NCI-H774 (cell line): Measurements from ENCODE around the gene SPATA25.
"Not testable (repeated sequence)": the region's sequence is repeated elsewhere in the genome, so short reads cannot be mapped to it uniquely, and the experiment has no call there.

Source experiments
- DNase-seq: peaks from one replicate; lab custom pipeline; 2025; lab: John Stamatoyannopoulos, UW

SPATA25 gene, protein sequence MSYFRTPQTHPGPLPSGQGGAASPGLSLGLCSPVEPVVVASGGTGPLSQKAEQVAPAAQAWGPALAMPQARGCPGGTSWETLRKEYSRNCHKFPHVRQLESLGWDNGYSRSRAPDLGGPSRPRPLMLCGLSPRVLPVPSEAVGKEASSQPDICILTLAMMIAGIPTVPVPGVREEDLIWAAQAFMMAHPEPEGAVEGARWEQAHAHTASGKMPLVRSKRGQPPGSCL

DNA sequence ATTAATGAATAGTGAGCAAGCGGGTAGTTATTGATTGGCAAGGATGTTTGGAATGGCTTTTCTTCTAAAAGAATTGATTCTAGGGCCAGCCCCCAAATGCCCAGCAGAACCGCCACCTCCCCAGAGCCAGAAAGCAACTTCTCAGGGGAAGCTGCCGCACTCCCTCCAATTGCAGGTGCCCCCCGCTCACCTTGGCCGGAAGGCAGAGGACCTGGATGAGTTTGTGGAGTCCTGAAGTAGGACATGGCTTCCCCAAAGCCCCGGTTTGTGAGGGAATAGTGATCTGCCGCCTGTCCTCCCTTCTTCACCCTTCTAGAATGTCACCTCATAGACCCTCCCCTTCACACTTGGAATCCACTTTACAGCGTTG, at the start of gene SPATA25:
TSS of gene SPATA25 (minus strand) at position 277 of the 370 bp plus-strand sequence. CDS start at position 245, 32 bp downstream.
- no peak for DNase-seq

DNA sequence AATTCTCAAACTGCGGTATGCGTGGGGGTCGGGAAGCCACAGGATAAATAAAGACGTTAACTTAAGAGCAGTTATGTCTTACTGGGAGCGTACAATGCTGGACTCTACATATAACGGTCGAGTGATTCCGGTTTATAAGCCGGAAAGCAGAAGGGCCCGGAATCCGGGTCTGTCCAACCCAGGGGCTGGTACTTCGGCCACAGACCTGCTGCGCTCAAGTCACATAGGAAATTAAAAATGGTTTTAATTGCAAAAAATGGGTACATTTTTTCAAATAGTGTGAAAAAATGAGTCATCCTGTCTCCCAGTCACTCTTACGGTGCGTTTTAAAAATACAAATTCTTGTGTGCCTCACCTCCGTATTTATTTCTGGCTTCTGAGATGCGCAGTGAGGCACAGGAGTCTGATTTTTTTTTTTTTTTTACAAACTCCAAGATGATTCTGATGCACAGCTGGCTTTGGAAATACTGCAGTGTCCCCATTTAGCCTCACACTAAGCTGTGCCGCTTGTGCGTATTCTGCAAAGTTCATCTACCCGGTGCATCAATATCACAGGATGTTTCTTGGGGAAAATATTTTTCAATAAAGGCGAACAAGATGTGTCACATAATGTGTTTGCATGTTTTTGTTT, 48.1 kb upstream of the SPATA25 start:
- DNase-seq, result no peak

DNA sequence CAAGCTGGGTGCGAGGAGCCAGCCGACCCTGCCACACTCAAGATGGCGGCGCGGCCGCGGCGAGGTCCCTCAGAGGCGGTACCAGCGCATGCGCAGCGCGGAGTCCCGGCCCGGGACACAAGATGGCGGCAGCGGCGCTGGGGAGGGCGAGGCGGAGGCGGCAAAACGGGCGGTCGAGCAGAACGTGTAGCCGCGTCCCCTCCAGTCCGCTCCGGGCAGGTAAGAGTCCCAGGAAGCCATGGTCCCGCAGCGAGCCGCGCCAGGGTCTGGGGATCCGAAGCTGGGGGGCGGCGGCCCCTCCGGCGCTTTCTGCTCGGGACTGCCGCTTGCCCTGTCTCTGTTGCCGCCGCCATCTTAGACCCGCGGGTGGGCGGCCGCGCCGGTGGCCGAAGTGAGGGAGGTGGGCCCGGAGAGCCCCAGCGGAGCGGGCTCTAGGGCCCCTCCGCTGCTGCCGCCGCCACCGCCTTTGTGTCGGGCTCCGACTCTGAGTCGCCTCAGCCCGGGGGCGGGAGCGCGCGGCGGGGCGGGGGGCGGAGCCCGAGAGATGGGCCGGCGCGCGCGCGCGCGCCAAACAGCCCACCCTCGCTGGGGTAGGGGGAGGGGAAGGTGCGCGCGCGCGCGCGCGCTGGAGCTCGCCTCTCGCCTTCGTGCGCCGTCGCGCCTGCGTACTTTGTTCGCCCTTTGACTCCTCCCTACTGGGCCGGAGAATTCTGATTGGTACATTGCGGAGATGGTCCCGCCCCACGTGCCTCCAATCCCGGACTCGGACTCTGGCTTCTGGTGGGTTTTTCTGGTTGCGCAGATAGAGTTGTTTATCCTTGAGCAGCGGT, 47.4 kb upstream of the SPATA25 start, which contains the start of gene PCIF1:
TSS of gene PCIF1 (plus strand) at position 98 of the 830 bp plus-strand sequence. CDS start 4,317 bp downstream, outside the sequence.
- peak; percentile 96 for DNase-seq

DNA sequence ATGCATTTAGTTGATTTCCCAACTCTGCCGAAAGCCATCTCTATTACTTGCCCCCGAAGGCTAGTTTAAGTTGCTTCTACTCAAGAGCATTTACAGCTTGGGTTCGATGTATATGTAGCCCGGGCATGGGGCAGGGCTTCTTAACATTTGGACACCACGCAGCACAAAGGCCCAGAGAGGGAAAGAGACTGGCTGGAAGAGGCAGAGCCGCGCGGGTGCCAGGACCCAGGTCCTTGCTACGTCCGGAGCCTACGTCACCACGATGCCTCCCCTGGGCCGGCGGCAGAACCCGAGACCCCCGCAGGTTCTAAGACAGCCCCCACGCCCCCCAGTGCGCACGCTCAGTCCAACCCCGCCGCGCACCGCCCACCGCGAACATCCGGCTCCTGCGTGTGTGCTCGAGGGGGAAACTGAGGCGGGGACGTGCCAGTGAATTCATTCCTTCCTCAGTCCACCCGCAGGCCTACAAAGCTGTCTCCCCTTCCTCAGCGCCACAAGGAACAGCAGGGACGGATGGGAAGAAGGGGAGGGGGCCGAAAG, 46.7 kb upstream of the SPATA25 start:
- DNase-seq, result peak; percentile 56

DNA sequence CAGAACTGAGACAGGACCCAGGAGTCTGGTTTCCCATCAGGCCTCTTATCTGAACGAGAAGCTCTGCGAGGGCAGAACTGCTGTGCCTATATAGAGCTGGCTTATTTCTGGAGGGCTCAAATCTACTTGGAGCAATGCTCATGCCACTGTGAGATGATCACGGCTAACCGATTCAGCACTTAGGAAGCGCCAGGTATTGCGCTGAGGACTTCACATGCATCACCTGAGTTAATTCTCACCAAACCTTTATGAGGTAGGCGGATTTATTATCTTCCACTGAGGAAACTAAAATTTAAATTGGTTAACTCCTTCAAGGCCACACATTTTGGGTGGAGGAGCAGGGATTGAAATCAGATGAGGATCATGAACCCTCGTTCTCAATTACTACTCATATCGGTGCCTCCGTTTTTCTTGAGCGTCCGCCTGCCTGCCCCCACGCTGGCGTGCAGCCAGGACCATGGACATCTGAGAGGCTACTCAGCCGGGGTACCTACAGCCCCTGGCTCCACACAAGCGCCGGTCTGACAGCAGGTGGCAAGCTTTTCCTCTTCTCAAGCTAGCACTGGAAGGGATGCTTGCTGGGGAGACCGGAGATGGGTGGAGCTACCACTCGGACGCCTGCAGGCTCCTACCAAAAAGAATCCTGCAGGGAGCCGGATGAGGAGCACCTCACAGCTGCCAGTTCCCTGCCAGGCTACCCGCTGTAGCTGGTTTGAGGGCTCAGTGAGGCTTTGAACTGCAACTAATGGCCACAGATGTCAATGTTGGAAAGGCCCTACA, 46.0 kb upstream of the SPATA25 start:
- peak; percentile 59 for DNase-seq

DNA sequence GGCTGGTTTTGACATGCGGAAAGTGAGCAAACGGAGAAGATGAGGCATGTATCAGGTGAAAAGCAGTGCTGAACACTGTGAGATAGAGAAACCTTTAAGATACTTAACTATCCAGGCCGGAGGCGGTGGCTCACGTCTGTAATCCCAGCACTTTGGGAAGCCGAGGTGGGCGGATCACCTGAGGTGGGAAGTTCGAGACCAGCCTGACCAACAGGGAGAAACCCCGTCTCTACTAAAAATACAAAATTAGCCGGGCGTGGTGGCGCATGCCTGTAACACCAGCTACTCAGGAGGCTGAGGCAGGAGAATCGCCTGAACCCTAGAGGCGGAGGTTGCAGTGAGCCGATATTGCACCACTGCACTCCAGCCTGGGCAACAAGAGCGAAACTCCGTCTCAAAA, 44.3 kb upstream of the SPATA25 start:
- not testable (repeated sequence) for DNase-seq

DNA sequence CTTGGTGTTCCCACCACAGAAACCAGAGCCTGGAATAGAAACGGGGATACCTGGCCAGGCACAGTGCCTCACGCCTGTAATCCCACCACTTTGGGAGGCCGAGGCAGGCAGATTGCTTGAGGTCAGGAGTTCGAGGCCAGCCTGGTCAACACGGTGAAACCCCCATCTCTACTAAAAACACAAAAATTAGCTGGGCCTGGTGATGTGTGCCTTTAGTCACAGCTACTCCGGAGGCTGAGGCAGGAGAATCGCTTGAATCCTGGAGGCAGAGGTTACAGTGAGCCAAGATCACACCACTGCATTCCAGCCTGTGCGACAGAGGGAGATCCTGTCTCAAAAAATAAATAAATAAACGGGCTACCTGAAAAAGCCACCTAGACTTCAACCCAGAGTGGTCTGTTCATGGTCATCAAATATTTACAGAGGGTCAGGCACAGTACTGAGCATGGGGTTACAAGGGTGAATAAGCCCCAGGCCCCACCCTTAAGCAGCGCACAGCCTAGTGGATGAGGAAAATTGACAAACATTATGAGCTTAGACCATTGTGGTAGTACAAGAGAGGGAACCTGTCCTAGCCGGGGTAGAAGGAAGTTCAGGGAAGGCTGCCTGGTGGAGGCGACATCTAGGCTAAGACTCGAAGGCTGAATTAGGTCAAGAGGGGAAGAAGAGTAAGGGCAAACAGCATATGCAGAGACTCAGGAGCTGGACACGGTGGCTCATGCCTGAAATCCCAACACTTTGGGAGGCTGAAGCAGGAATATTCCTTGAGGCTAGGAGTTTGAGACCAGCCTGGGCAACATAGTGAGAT, 39.9 kb upstream of the SPATA25 start:
- no peak for DNase-seq

DNA sequence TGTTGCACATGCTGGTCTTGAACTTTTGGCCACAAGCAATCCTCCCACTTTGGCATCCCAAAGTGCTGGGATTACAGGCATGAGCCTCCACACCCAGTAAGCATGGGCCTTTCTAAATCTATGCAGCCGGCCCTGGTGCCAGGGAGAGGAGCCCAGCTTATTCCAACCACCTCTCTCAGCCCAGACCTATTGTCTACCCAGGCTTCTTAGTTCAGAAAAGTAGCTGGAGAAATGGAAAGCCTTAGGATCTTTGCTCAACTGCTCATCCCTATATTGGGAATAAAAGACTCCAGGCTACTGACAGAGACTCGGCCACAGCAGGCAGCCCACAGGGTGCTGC, 39.3 kb upstream of the SPATA25 start:
- no peak for DNase-seq

DNA sequence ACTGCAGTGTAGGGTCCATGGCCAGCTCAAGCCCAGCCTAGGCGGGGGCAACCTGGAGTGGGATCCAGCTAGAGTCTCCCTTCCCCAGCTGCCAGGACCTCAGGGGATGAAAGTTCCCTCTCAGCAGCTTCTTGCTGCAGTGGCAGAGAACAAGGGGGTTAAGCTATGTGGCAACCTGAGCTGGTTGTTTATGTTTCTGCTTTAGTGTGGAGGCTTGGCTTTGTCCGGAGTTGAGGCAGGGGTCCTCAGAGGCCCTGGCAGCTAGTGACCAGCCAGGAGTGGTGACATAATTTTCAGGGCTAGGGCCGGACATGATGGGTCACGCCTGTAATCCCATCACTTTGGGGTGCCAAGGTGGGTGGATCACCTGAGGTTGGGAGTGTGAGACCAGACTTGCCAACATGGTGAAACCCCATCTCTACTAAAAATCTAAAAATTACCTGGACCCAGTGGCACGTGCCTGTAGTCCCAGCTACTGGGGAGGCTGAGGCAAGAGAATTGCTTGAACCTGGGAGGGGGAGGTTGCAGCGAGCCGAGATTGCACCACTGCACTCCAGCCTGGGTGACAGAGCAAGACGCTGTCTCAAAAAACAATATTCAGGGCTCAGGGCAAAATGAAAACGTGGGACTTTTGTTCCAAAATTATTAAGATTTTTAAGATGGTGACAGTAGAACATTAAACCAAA, 38.5 kb upstream of the SPATA25 start:
- DNase-seq, result no peak

DNA sequence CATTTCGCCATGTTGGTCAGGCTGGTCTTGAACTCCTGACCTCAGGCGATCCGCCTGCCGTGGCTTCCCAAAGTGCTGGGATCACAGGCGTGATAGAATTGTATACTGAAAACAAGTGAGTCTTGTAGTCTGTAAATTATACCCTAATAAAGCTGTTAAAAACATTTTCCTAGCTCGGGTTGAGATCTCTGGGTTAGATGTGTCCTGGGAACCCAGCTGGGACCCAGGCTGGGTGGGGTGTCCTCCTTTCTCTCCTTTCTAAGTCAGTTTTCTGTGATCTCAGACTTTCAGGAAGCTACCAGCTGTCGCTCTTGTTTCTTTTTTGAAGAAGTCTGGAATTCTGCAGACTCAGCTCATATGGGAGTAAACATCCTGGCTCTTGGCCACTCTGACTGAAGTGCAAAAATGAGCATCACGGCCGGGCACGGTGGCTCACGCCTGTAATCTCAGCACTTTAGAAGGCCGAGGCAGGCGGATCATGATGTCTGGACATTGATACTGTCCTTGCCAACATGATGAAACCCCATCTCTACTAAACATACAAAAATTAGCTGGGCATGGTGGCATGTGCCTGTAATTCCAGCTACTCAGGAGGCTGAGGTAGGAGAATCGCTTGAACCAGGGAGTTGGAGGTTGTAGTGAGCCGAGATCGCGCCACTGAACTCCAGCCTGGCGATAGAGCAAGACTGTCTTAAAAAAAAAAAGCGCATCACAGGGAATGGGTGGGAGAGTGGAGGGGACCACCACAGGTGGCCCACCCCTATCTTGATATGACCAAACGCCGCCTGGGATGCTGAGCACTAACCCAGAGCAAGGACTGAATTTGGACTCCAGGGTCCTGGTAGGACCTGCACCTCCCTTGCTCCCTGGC, 37.2 kb upstream of the SPATA25 start:
- DNase-seq, result no peak

DNA sequence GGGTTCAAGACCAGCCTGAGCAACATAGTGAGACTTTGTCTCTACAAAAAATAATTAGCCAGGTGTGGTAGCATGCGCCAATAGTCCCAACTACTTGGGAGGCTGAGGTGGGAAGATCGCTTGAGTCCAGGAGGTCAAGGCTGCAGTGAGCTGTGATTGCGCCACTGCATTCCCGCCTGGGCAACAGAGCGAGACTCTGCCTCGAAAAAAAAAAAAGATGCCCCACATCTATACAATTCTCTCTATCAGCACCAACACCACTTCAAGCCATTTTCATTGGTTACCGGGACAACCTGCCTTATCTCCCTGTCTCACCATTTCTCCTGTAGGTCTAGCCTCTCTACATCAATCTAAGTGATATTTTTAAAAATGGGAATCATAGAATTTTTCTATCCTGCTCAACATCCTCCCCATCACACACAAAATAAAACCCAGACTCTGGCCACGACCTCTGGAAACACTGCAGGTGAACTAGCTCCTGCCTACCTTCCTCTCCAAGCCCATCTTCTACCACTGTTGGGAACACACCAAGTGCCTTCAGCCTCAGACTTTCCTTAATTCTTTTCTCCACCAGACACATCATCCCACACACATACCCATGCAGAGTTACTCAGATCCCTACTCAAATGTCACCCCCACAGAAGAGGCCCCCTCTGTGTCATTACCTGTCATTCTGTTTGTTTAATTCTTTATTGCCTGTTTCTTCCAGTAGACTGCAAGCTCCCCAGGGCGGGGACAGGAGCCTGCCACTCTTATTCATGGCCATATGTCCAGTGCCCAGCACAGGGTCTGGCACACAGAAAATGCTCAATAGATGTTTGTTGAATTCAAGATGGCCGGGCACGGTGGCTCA, 34.1 kb upstream of the SPATA25 start:
- DNase-seq, result no peak

DNA sequence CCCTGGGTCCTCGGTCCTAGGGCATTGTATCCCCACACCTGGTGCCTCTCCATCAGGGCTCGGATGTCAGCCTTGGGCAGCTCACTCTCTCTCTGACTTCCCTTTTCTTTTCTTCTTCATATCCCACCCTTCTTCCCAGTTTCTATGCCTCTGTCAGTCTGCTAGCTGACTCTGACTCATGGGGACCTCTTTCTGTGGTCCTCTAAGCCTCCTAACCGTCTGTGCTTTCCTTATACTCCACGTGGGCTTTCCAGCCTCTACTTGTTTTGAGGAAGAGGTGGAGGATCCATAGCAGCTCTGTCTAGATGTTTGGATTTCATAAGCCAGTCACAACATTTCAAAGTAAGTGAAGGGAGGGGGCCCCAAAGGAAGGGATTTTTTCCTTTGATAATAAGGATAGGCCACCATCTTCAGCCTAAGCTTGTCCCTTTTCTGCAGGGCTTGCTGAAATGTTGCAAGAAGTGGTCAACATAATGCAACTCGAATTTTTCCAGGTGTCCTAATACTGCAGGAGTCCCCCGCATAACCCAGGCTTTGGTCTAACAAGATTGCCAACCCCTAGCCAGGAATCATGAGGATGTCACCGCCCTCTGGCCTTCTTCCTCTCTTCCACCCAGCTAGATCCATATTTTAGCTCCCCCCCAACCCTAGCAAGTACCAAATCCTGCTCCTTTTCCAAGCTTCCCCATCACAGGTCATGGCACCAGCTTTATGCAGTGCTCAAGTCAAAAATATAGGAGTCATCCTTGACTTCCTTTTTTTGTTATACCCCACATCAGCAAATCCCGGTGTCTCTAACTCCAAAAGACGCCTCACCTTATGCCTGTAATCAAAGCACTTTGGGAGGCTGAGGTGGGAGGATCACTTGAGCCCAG, 33.3 kb upstream of the SPATA25 start:
- no peak for DNase-seq

DNA sequence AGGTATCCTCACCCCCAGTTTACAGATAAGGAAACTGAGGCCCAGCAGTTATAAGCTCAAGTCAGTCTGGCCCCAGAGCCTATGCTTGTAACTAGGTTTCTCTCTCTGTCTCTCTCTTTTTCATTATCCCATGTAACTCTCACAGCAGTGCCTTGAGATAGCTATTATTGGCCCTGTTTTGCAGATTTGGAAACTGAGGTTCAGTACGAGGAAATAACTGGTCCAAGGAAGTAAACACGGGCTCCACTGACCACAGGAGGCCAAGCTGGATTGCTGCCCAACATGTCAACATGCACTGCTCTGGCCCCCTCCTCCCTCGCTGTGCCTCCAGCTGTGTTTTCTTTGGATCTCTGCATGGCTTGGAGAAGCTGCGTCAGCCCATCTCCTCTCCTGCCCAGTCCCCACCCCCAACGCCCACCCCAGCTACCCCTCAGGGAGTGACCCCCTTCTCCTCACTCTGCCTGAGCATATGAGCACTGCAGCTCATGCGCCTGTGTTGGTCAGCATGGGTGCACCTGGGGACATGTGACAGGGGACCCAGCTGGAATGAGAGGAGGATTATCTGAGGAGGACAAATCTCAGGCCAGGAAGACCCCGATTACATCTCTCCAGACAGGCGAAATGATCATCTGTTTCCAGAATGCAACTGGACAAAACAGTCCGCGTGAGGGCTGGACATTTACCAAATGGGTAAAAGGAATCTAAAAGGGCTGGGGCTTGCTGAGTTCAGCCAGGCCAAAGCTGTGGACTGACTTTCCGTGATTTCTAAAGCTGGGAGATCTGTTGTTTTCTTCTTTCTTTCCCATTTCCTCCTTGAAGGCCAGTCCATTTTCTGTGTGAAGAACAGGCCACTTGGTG, 32.3 kb upstream of the SPATA25 start:
- peak; percentile 3 for DNase-seq

DNA sequence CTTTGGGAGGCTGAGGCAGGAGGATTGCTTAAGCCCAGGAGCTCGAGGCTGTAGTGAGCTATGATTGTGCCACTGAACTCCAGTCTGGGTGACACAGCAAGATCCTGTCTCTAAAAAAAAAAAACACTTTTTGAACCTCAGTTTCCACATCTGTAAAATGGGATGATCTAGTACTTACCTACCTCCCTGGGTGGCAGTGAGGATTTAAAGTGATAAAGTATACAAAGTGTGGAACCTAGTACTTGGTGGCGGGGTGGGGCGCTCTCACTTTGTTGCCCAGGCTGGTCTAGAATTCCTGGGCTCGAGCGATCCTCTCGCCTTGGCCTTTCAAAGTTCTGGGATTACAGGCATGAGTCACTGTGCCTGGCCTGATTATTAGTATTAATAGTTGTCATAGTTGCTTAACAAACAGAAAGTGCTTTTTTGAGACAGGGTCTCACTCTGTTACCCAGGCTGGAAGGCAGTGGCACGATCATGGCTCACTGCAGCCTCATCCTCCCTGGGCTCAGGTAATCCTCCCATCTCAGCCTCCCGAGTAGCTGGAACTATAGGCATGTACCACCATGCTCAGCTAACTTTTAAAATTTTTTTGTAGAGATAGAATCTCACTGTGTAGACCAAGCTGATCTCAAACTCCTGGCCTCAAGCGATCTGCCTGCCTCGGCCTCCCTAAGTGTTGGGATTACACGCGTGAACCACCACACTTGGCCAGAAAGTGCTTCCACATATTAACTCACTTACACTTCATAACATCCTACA, 31.5 kb upstream of the SPATA25 start:
- no peak for DNase-seq

DNA sequence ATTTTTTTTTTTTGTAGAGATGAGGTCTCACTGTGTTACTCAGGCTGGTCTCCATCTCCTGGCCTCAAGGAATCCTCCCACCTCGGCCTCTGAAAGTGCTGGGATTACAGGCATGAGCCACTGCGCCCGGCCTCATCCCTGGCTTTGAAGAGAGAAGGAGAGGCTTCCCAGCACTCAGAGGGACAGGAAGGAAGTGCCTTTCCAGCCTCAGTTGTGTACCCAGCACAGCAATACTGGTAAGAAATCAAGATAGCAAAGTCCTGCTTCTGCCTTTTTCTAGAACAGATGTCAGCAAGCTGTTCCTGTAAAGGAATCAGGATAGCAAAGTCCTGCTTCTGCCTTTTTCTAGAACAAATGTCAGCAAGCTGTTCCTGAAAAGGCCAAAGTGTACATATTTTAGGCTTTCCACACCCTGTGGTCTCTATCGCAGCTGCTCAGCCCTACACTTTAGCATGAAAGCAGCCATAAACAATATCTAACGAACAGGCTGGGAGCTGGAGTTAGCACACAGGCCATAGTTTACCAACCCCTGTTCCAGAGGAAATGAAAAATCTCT, 30.8 kb upstream of the SPATA25 start:
- no peak for DNase-seq

DNA sequence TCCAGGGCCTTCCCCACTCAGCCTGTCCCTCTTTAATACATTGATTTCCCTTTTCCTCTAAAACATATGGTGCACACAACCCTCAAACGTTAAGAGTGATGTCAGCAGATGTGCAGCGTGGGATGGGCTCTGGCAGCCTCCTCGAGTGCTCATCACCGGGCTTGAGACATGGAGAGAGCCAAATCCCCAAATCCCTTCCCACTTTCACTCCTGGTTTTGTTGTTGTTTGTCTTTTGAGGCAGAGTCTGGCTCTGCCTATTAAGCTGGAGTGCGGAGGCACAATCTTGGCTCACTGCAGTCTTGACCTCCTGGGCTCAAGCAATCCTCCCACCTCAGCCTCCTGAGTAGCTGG, 30.3 kb upstream of the SPATA25 start:
- no peak for DNase-seq
